Prostate gland (tissue), 2 donors: ENCODE measurements around the gene CTNND2.

Experiments
- POLR2A ChIP-seq: fragments of 450-650 bp; IDR thresholded peaks from one replicate; pipeline ENCODE4 v1.6.1; 2016; ENCODE audit warnings: antibody characterized with exemption, mild to moderate bottlenecking
- TF ChIP-seq, protein P1 (sequence below), 4 experiments: fragments of 200-600 bp in 2 of 4; fragments of 450-650 bp in 2 of 4; sonication (generic) in 2 of 4; IDR thresholded peaks; 1 replicate in 3 of 4; 2 replicates in 1 of 4; pipeline ENCODE4 v1.5.1; 2016 to 2019; ENCODE audit warnings: antibody characterized with exemption in 4 of 4, mild to moderate bottlenecking in 2 of 4, moderate library complexity in 2 of 4

DNA sequence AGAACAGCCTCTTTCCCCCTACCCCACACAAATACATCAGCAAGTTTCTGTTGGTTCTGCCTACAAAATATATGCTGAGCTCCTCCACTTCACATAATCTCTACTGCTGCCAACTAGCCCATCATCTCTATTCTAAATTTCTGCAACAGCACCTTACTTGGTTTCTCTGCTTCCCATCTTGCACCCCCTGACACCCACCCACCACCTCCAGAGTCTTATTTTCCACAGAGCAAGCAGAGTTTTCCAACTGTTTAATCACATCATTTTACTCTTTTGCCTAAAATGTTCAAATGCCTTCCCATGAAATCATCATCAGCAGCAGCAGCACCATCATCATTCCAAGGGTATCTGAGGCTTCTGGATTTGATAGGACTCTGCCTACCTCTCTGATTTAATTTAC is 295.7 kb downstream of the CTNND2 start:
- TF ChIP-seq, protein P1, sequence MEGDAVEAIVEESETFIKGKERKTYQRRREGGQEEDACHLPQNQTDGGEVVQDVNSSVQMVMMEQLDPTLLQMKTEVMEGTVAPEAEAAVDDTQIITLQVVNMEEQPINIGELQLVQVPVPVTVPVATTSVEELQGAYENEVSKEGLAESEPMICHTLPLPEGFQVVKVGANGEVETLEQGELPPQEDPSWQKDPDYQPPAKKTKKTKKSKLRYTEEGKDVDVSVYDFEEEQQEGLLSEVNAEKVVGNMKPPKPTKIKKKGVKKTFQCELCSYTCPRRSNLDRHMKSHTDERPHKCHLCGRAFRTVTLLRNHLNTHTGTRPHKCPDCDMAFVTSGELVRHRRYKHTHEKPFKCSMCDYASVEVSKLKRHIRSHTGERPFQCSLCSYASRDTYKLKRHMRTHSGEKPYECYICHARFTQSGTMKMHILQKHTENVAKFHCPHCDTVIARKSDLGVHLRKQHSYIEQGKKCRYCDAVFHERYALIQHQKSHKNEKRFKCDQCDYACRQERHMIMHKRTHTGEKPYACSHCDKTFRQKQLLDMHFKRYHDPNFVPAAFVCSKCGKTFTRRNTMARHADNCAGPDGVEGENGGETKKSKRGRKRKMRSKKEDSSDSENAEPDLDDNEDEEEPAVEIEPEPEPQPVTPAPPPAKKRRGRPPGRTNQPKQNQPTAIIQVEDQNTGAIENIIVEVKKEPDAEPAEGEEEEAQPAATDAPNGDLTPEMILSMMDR (IDR thresholded peaks at IDR 0.05): no peak
- no peak for TF ChIP-seq POLR2A
